Omental fat pad (tissue), 4 donors: ENCODE results near the gene ZNF605. TPM values are rescaled to one million over a fixed set of nuclear protein-coding genes. Genes with fewer than 3 reads are reported as not detected.

ENCODE experiments used
- ATAC-seq: fragments of 150-250 bp; one replicate; pipeline ENCODE4 v1.9.1; 2016; ENCODE audit warnings: mild to moderate bottlenecking, moderate library complexity; ENCODE audit not compliant: low FRiP score
- DNase-seq: peaks from one replicate; pipeline ENCODE4 v3.0.0-alpha.2; 2019; ENCODE audit warnings: low spot score
- CTCF ChIP-seq, 3 donors: fragments of 450-650 bp; IDR thresholded peaks; one replicate each; pipeline ENCODE4 v1.5.1; 2016 to 2017; ENCODE audit warnings: antibody characterized with exemption in 3 of 3, mild to moderate bottlenecking in 3 of 3, moderate library complexity in 2 of 3
- small RNA-seq: library from RNA; depleted of rRNA; stranded (forward); fragments of <200 nt; gene quantifications from one replicate; pipeline ENCODE3, GENCODE V24; 2016
- total RNA-seq, 4 donors: library from RNA; depleted of rRNA; stranded (reverse); fragments of >200 nt; gene quantifications; one replicate each; pipeline ENCODE4 v1.1.0, GENCODE V29; 2016

ZNF605 gene
- total RNA-seq, 4 donors from 2014 or later, result 4.7 to 17.0 (median 7.3) TPM

- DNase-seq (no peak), ATAC-seq (no peak)
- no peak for TF ChIP-seq CTCF (IDR thresholded peaks at IDR 0.05)
These were observed 83.8 kb downstream of the ZNF605 start for GRCh38 chr12:132872073-132872855.

GRCh38 chr12:132869551-132869950 lies 86.6 kb downstream of the ZNF605 start:
- DNase-seq (no peak), ATAC-seq (no peak)
- no peak for TF ChIP-seq CTCF (IDR thresholded peaks at IDR 0.05)

Small RNA genes within 50 kb of the gene (small RNA-seq; reads per million reads assigned to genes)
- not detected for gene RNU4ATAC12P

Other genes starting within 250 kb of the ZNF605 start
- gene PGAM5, start 245.5 kb downstream of the ZNF605 start, total RNA-seq, result 10 to 100 TPM; 15.1 to 34.2 (median 19.3) TPM
- gene ANKLE2, start 194.5 kb downstream of the ZNF605 start, total RNA-seq, result 100 to 1,000 TPM in 1 of 4 donors, 10 to 100 TPM in 3; 69.0 to 187 (median 76.7) TPM
- gene GOLGA3, start 127.4 kb downstream of the ZNF605 start, total RNA-seq, result 100 to 1,000 TPM in 1 of 4 donors, 10 to 100 TPM in 3; 55.0 to 136 (median 72.5) TPM
- 10 to 100 TPM; 17.7 to 59.9 (median 34.0) TPM for gene CHFR, start 68.7 kb downstream of the ZNF605 start, total RNA-seq
- gene ZNF26, start 30.1 kb upstream of the ZNF605 start, total RNA-seq, result 10 to 100 TPM in 3 of 4 donors, 1 to 10 TPM in 1; 8.4 to 25.5 (median 13.1) TPM
- 10 to 100 TPM; 14.5 to 29.2 (median 22.5) TPM for gene ZNF84, start 81.2 kb upstream of the ZNF605 start, total RNA-seq
- 10 to 100 TPM; 12.3 to 21.4 (median 14.7) TPM for gene ZNF140, start 124.6 kb upstream of the ZNF605 start, total RNA-seq
- gene ZNF891, start 174.0 kb upstream of the ZNF605 start, total RNA-seq, result 1 to 10 TPM; 1.9 to 4.6 (median 2.9) TPM
- 10 to 100 TPM in 2 of 4 donors, 1 to 10 TPM in 2; 5.5 to 39.0 (median 9.8) TPM for gene ZNF10, start 174.3 kb upstream of the ZNF605 start, total RNA-seq
- 10 to 100 TPM; 10.8 to 20.5 (median 15.0) TPM for gene ZNF268, start 225.2 kb upstream of the ZNF605 start, total RNA-seq